ENCODE data around the gene GUCY2F. TPM values are rescaled to one million over a fixed set of nuclear protein-coding genes. Genes with fewer than 3 reads are reported as not detected.

Gene GUCY2F
- total RNA-seq, 4 donors from 2014 or later = not detected

DNA sequence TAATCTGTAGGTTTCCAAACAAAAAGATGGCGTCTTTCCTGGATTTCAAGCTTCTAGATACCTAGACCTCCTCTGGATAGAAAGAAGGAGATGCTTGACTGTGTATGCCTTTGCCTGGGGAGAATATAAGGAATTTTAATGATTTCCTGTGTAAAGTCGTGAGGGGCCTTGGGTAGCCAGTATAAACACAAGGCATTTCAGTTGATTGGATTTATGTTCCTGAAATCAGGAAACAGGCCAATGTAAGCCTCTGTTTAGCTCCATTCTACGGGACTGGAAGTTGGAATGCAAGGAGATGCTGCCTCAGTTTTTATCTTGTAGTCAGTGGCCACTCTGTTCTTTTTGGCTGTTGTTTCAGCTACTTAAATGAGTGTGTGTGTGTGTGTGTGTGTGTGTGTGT is 137.2 kb downstream of the GUCY2F start:
- 39 to 67% methylated on average over 1 to 2 of the region's 3 CpGs for WGBS, 2 donors (ENCODE audit: low coverage in 1 of 2)
- no peaks in the 10 kb centered on the region for H3K4me1 ChIP-seq
- H3K27ac ChIP-seq = no peak overlapping the region
- no peak overlapping the region for H3K4me3 ChIP-seq
- no peaks in the 10 kb centered on the region for H3K9me3 ChIP-seq
- TF ChIP-seq, protein P1, sequence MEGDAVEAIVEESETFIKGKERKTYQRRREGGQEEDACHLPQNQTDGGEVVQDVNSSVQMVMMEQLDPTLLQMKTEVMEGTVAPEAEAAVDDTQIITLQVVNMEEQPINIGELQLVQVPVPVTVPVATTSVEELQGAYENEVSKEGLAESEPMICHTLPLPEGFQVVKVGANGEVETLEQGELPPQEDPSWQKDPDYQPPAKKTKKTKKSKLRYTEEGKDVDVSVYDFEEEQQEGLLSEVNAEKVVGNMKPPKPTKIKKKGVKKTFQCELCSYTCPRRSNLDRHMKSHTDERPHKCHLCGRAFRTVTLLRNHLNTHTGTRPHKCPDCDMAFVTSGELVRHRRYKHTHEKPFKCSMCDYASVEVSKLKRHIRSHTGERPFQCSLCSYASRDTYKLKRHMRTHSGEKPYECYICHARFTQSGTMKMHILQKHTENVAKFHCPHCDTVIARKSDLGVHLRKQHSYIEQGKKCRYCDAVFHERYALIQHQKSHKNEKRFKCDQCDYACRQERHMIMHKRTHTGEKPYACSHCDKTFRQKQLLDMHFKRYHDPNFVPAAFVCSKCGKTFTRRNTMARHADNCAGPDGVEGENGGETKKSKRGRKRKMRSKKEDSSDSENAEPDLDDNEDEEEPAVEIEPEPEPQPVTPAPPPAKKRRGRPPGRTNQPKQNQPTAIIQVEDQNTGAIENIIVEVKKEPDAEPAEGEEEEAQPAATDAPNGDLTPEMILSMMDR (IDR thresholded peaks at IDR 0.05) = no peak
- TF ChIP-seq POLR2A (IDR thresholded peaks at IDR 0.05) = no peak
- no peak for TF ChIP-seq POLR2AphosphoS5 (IDR thresholded peaks at IDR 0.05)
- TF ChIP-seq EP300 (IDR thresholded peaks at IDR 0.05) = no peak
- no peaks in the 10 kb centered on the region for H3K27me3 ChIP-seq
- no peak for ATAC-seq
- no peaks in the 10 kb centered on the region for H3K36me3 ChIP-seq

DNA sequence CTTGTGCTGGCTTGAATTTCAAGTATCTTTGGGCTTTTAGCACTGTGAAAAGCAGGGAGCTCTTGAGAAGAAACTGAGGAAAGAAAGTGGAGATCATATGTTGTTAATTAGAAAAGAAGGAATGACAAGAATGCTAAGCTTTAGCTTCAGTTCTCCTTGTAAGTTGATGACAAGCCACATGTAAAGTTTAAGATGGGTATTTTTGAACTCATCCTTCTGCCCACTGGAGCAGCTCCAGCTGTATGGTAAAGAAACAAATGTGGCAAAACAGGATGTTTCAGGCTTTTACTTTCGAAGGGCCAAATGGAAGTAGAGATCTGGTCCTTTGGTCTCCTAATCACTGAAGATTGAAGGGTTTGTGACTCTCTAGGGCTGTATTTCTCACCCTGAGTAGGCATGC is 137.8 kb downstream of the GUCY2F start:
- H3K4me1 ChIP-seq = no peaks in the 10 kb centered on the region
- H3K36me3 ChIP-seq = no peaks in the 10 kb centered on the region
- WGBS, 2 donors (ENCODE audit: low coverage in 1 of 2) = 83 to 88% methylated on average over 1 of the region's 1 CpG
- H3K27ac ChIP-seq = no peak overlapping the region
- H3K27me3 ChIP-seq = no peaks in the 10 kb centered on the region
- TF ChIP-seq POLR2AphosphoS5 (IDR thresholded peaks at IDR 0.05) (no peak), EP300 (IDR thresholded peaks at IDR 0.05) (no peak), POLR2A (IDR thresholded peaks at IDR 0.05) (no peak)
- TF ChIP-seq, protein P1 (IDR thresholded peaks at IDR 0.05) = no peak
- H3K9me3 ChIP-seq = no peaks in the 10 kb centered on the region
- H3K4me3 ChIP-seq = no peak overlapping the region
- ATAC-seq = no peak

DNA sequence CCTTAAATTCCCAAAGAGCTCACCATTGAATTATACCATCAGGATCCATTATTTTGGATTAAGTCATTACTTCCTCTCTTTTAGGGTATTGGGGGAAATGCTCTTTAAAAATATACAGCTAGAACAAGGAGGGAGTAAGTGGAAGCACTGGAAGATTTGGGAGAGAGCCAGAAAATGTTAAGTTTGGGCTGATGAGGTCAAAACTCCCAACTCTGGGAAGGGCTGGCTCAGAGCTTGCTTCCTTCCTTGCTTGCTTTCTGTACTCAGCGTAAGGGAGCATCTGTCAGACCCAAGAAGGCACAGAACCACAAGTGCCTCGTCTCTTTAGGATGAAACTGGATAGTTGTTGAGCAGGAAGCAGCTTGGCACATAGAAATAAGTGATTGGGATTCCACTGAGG is 138.2 kb downstream of the GUCY2F start:
- Histone ChIP-seq H3K9me3 (no peaks in the 10 kb centered on the region), H3K27me3 (no peaks in the 10 kb centered on the region), H3K36me3 (no peaks in the 10 kb centered on the region), H3K4me1 (no peaks in the 10 kb centered on the region), H3K4me3 (no peak overlapping the region), H3K27ac (no peak overlapping the region)
- no peak for ATAC-seq
- 50 to 76% methylated on average over 1 to 2 of the region's 2 CpGs for WGBS, 2 donors (ENCODE audit: low coverage in 1 of 2)
- no peak for TF ChIP-seq POLR2AphosphoS5 (IDR thresholded peaks at IDR 0.05)
- no peak for TF ChIP-seq EP300 (IDR thresholded peaks at IDR 0.05)
- TF ChIP-seq POLR2A (IDR thresholded peaks at IDR 0.05) = no peak
- TF ChIP-seq, protein P1 (IDR thresholded peaks at IDR 0.05) = no peak

DNA sequence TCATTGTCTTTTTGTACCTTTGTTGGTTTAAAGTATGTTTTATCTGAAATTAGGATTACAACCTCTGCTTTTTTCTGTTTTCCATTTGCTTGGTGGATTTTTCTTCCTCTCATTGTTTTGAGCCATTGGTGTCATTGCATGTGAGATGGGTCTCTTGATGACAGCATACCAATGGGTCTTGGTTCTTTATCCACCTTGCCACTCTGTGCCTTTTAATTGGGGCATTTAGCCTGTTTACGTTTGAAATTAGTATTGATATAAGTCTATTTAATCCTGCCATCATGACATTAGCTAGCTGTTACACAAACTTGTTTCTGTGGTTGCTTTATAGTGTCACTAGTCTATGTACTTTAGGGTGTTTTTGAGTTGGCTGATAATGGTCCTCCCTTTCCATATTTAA is 145.7 kb downstream of the GUCY2F start:
- 50% methylated on average over 1 of the region's 1 CpG; no CpG with 5 or more reads in 1 of the 2 donors for WGBS, 2 donors (ENCODE audit: low coverage in 1 of 2)
- Histone ChIP-seq H3K9me3 (peaks cover 0 to 14% (median 0%) of the 10 kb centered on the region in 3 donors), H3K27me3 (no peaks in the 10 kb centered on the region), H3K4me1 (no peaks in the 10 kb centered on the region), H3K4me3 (no peak overlapping the region), H3K27ac (no peak overlapping the region), H3K36me3 (no peaks in the 10 kb centered on the region)
- no peak for ATAC-seq
- TF ChIP-seq POLR2AphosphoS5 (IDR thresholded peaks at IDR 0.05) = no peak
- no peak for TF ChIP-seq POLR2A (IDR thresholded peaks at IDR 0.05)
- TF ChIP-seq EP300 (IDR thresholded peaks at IDR 0.05) = no peak
- TF ChIP-seq, protein P1 (IDR thresholded peaks at IDR 0.05) = no peak

DNA sequence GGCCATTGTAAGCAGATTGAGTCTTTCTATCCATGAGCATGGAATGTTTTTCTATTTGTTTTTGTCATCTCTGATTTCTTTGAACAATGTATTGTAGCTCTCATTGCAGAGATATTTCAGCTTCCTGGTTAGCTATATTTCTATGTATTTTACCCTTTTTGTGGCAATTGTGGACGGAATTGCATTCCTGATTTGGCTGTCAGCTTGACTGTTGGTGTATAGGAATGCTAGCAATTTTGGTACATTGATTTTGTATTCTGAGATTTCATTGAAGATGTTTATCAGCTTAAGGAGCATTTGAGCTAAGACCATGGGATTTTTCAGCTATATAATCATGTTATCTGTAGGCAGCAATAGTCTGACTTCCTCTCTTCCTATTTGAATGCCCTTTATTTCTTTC is 154.6 kb downstream of the GUCY2F start:
- ATAC-seq = no peak
- Histone ChIP-seq H3K27ac (no peak overlapping the region), H3K36me3 (no peaks in the 10 kb centered on the region), H3K4me3 (no peak overlapping the region), H3K9me3 (peaks cover 0 to 5% (median 0%) of the 10 kb centered on the region in 3 donors), H3K27me3 (no peaks in the 10 kb centered on the region), H3K4me1 (no peaks in the 10 kb centered on the region)
- 33 to 89% methylated on average over 1 of the region's 1 CpG for WGBS, 2 donors (ENCODE audit: low coverage in 1 of 2)
- TF ChIP-seq EP300 (IDR thresholded peaks at IDR 0.05) (no peak), POLR2AphosphoS5 (IDR thresholded peaks at IDR 0.05) (no peak), POLR2A (IDR thresholded peaks at IDR 0.05) (no peak)
- TF ChIP-seq, protein P1 (IDR thresholded peaks at IDR 0.05) = no peak

Data from gastroesophageal sphincter (tissue), 4 donors.